ENCODE results near the gene CEMIP.

The CEMIP gene

GRCh38 chr15:80787316-80787715, 8.1 kb downstream of the CEMIP start:
- DNase-seq (ENCODE audit: low read depth) = no peak

- DNase-seq (ENCODE audit: low read depth) = no peak
Measured at GRCh38 chr15:80788536-80788935, 9.4 kb downstream of the CEMIP start.

GRCh38 chr15:80789296-80789695, 10.1 kb downstream of the CEMIP start:
- no peak for DNase-seq (ENCODE audit: low read depth)

GRCh38 chr15:80789796-80790195, 10.6 kb downstream of the CEMIP start:
- DNase-seq (ENCODE audit: low read depth) = no peak

GRCh38 chr15:80790236-80790635, 11.1 kb downstream of the CEMIP start:
- no peak for DNase-seq (ENCODE audit: low read depth)

GRCh38 chr15:80791004-80791403, 11.8 kb downstream of the CEMIP start:
- no peak for DNase-seq (ENCODE audit: low read depth)

GRCh38 chr15:80796407-80796806, 17.2 kb downstream of the CEMIP start:
- no peak for DNase-seq (ENCODE audit: low read depth)

GRCh38 chr15:80798911-80799310, 19.7 kb downstream of the CEMIP start:
- no peak for DNase-seq (ENCODE audit: low read depth)

GRCh38 chr15:80800067-80800466, 20.9 kb downstream of the CEMIP start:
- DNase-seq (ENCODE audit: low read depth) = no peak

GRCh38 chr15:80801891-80802680, 22.9 kb downstream of the CEMIP start:
- DNase-seq (ENCODE audit: low read depth) = no peak

- peak; percentile 24 for DNase-seq (ENCODE audit: low read depth)
Measured at GRCh38 chr15:80803580-80804525, 24.7 kb downstream of the CEMIP start.

GRCh38 chr15:80804970-80805495, 25.9 kb downstream of the CEMIP start:
- no peak for DNase-seq (ENCODE audit: low read depth)

- DNase-seq (ENCODE audit: low read depth) = no peak
Measured at GRCh38 chr15:80811781-80812315, 32.7 kb downstream of the CEMIP start.

- DNase-seq (ENCODE audit: low read depth) = no peak
Measured at GRCh38 chr15:80815106-80815505, 35.9 kb downstream of the CEMIP start.

- DNase-seq (ENCODE audit: low read depth) = no peak
Measured at GRCh38 chr15:80816049-80816653, 37.0 kb downstream of the CEMIP start.

GRCh38 chr15:80816936-80817335, 37.8 kb downstream of the CEMIP start:
- no peak for DNase-seq (ENCODE audit: low read depth)

GRCh38 chr15:80817901-80818300, 38.7 kb downstream of the CEMIP start:
- no peak for DNase-seq (ENCODE audit: low read depth)

GRCh38 chr15:80819001-80819400, 39.8 kb downstream of the CEMIP start:
- no peak for DNase-seq (ENCODE audit: low read depth)

GRCh38 chr15:80820092-80820491, 40.9 kb downstream of the CEMIP start:
- DNase-seq (ENCODE audit: low read depth) = no peak

GRCh38 chr15:80822256-80822655, 43.1 kb downstream of the CEMIP start:
- no peak for DNase-seq (ENCODE audit: low read depth)

- DNase-seq (ENCODE audit: low read depth) = no peak
Measured at GRCh38 chr15:80822676-80823075, 43.5 kb downstream of the CEMIP start.

GRCh38 chr15:80823120-80823519, 44.0 kb downstream of the CEMIP start:
- no peak for DNase-seq (ENCODE audit: low read depth)

All from activated T-cell treated with anti-CD3 and anti-CD28 coated beads for 48 hours (primary cell).